Endothelial cell of umbilical vein (primary cell): ENCODE measurements around the gene CCSER2.

Experiments
- CTCF ChIP-seq, 2 donors: IDR thresholded peaks; 1 replicate in 1 of 2; 2 replicates in 1 of 2; pipeline ENCODE4 v1.5.1; 2011; ENCODE audit warnings: low read length in 2 of 2, mild to moderate bottlenecking in 2 of 2, moderate library complexity in 2 of 2, control low read depth in 1 of 2, inconsistent platforms in 1 of 2, low read depth in 1 of 2; ENCODE audit not compliant: insufficient read depth in 1 of 2; ENCODE audit errors: extremely low read depth in 1 of 2
- EZH2 ChIP-seq: IDR thresholded peaks from 2 replicates; pipeline ENCODE4 v1.6.1; 2012; ENCODE audit warnings: borderline replicate concordance, low read depth, mild to moderate bottlenecking, moderate library complexity, low read length, inconsistent platforms; ENCODE audit not compliant: severe bottlenecking
- GATA2 ChIP-seq: IDR thresholded peaks from 2 replicates; pipeline ENCODE4 v1.7.0; 2011; ENCODE audit warnings: low read depth, mild to moderate bottlenecking, moderate library complexity, mixed read lengths, low read length; ENCODE audit not compliant: insufficient read length, insufficient read depth
- JUN ChIP-seq: IDR thresholded peaks from 2 replicates; pipeline ENCODE4 v1.6.1; 2011; ENCODE audit warnings: borderline replicate concordance, low read depth; ENCODE audit not compliant: insufficient read length, insufficient read depth
- MAX ChIP-seq: IDR thresholded peaks from 2 replicates; pipeline ENCODE4 v1.6.1; 2011; ENCODE audit not compliant: insufficient read depth, insufficient read length
- POLR2A ChIP-seq: IDR thresholded peaks from 2 replicates; pipeline ENCODE4 v1.6.1; 2012; ENCODE audit warnings: low read depth, mild to moderate bottlenecking, control low read depth, low read length
- POLR2AphosphoS5 ChIP-seq: IDR thresholded peaks from 2 replicates; pipeline ENCODE4 v1.6.1; 2012; ENCODE audit warnings: low read depth, mild to moderate bottlenecking, control low read depth, low read length, moderate library complexity; ENCODE audit not compliant: insufficient read depth

- no peak for TF ChIP-seq POLR2AphosphoS5
- TF ChIP-seq CTCF (IDR thresholded peaks at IDR 0.05; ENCODE audit: extremely low read depth in 1 of 2, insufficient read depth in 1 of 2, low read depth in 1 of 2, low read length in 2 of 2): no peak
- TF ChIP-seq EZH2: no peak
- no peak for TF ChIP-seq MAX
- TF ChIP-seq POLR2A: no peak
- TF ChIP-seq JUN: no peak
- no peak for TF ChIP-seq GATA2
These were observed 62.0 kb downstream of the CCSER2 start for GRCh38 chr10:84390364-84390763.
